GM19324 (cell line): Measurements from ENCODE around the gene ZNF646.

Experiments
- ATAC-seq: cut with Tn5 transposase; IDR thresholded peaks from one replicate; pipeline ENCODE4 v1.9.1; 2021; ENCODE audit warnings: mild to moderate bottlenecking, moderate library complexity; ENCODE audit not compliant: unreplicated experiment, low FRiP score

The ZNF646 gene

DNA sequence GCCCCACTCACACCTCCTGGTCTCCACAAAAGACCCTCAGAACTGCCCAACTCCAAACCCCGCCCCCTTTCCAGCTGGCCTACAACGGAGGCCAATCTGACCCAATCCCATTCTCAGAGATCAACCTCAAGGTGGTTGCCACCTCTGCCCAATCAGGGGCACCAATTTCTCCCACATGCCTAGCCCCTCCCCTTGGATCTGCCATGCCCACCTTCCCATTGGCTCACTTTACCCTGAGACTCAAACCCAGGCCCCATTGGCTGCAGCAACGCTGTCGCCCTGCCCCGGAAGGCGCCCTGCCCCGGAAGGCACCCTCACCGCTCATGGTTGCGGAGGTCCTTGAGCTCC, 10.8 kb upstream of the ZNF646 start:
- ATAC-seq, result no peak

- no peak for ATAC-seq
These were observed 10.2 kb upstream of the ZNF646 start for GRCh38 chr16:31063843-31064611.

DNA sequence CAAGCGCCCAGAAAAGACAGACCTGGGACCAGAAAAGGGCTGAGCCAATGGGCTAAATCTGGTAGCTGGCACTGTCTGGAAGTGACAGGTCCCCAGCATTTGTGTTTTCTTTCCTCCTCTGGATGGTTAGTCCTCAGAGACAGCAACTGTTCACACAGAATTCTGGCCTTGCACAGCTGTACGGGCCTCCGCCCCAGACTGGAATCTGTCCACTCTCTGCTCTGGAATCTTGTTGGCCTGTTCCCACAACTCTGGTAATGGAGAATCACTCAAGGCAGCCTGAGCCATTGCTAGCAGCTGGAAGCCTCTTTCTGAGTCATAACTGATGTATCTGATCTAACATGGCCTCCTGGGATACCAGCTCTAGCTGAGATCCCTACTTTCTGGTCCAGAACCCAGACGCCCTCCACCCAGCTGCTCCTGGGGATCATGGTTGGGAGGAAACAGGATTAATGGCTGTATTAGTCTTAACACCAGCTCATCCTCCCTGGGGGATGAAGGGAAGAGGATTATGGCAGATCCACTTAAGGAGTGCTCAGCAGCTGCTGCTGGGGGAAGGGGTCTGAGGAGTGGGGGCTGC, 9.2 kb upstream of the ZNF646 start:
- ATAC-seq, result no peak

- no peak for ATAC-seq
These were observed 6.9 kb upstream of the ZNF646 start for GRCh38 chr16:31067342-31067741.

DNA sequence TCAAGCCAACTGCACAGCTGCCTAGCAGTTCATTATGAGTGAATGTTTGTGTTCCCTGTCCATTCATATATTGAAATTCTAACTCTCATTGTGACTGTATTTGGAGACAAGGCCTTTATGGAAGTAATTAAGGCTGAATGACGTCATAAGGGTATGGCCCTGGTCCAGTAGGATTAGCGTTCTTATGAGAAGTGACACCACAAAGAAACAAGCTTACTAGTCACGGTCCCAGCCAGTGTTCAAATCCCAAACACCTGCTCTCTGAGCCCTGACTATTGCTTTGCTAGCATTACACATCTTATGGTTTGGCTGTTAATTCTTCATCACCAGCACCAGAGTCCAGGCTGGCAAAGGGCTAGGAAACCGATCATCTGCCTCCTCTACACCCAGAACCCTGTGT, 2.4 kb upstream of the ZNF646 start:
- no peak for ATAC-seq

GRCh38 chr16:31072540-31073141, 1.6 kb upstream of the ZNF646 start:
- ATAC-seq, result no peak

DNA sequence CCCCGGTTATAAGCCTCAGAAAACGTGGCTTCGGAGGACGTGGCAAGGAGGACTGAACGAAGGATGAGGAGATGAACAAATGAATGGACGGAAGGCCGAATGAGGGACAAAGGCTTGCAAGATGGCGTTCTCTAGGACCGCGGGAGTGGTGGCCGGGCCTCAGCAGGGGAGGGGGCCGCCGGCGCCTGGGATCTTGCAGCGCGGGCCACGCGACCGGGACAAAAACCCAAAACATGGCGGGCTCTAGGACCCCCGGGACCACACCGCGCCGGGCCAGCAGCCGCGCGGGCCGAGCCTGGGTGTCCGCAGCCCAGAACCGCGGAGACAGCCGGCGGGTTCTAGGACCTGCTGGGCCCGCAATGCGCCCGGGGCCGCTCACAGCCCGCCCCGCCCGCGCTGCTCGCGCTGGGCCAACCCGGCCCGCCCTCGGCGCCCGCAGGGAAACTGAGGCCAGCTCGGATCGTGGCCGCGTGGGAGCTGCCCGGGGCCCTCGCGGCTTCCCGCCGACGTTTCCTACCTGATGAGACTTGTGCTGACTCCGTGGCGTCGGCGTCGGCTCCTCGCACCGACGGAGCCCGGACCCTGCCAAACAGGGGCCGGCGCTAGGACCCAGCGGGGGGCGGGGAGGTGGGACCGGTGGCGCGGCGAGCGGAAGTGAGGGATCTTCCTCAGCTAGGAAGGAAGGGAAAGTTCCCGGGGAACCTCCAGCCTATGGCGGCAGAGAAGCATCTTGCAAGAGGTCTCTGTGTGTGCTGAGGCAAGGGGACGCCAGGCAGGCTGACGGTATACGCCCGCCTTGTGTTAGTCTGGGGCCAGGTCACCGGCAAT, 866 bp upstream of the ZNF646 start:
- peak; percentile 60 for ATAC-seq

- no peak for ATAC-seq
These were observed 577 bp downstream of the ZNF646 start for GRCh38 chr16:31074814-31075183.

- no peak for ATAC-seq
These were observed 2.1 kb downstream of the ZNF646 start for GRCh38 chr16:31076319-31076718.

DNA sequence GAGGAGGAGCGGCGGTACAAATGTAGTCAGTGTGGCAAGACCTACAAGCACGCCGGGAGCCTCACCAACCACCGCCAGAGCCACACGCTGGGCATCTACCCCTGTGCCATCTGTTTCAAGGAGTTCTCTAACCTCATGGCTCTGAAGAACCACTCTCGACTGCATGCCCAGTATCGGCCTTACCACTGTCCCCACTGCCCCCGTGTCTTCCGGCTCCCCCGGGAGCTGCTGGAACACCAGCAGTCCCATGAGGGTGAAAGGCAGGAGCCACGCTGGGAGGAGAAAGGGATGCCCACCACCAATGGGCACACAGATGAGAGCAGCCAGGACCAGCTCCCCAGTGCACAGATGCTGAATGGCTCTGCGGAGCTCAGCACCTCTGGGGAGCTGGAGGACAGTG, 2.8 kb downstream of the ZNF646 start:
- no peak for ATAC-seq

- ATAC-seq, result no peak
These were observed 3.6 kb downstream of the ZNF646 start for GRCh38 chr16:31077592-31078396.

- no peak for ATAC-seq
These were observed 4.5 kb downstream of the ZNF646 start for GRCh38 chr16:31078597-31079341.

GRCh38 chr16:31079342-31079944, 5.2 kb downstream of the ZNF646 start:
- ATAC-seq, result no peak

DNA sequence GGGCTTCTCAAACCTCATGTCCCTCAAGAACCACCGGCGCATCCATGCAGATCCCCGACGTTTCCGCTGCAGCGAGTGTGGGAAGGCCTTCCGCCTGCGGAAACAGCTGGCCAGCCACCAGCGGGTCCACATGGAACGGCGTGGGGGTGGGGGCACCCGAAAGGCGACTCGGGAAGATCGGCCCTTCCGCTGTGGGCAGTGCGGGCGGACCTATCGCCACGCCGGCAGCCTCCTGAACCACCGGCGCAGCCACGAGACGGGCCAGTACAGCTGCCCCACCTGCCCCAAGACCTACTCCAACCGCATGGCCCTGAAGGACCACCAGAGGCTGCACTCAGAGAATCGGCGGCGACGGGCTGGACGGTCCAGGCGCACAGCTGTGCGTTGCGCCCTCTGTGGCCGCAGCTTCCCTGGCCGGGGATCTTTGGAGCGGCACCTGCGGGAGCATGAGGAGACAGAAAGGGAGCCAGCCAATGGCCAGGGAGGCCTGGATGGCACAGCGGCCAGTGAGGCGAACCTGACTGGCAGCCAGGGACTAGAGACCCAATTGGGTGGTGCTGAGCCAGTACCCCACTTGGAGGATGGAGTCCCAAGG, 5.9 kb downstream of the ZNF646 start:
- no peak for ATAC-seq

DNA sequence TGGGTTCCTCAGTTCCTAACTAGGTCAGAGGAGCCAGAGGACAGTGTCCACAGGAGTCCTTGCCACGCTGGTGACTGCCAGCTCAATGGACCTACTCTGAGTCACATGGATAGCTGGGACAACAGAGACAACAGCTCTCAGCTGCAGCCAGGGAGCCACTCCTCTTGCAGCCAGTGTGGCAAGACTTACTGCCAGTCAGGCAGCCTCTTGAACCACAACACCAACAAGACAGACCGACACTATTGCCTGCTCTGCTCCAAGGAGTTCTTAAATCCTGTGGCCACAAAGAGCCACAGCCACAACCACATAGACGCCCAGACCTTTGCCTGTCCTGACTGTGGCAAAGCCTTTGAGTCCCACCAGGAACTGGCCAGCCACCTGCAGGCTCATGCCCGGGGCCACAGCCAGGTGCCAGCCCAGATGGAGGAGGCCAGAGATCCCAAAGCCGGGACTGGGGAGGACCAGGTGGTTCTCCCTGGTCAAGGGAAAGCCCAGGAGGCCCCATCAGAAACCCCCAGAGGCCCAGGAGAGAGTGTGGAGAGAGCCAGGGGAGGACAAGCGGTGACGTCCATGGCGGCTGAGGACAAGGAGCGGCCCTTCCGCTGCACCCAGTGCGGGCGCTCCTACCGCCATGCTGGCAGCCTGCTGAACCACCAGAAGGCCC, 6.7 kb downstream of the ZNF646 start:
- no peak for ATAC-seq

GRCh38 chr16:31081428-31082351, 7.5 kb downstream of the ZNF646 start:
- ATAC-seq, result no peak

DNA sequence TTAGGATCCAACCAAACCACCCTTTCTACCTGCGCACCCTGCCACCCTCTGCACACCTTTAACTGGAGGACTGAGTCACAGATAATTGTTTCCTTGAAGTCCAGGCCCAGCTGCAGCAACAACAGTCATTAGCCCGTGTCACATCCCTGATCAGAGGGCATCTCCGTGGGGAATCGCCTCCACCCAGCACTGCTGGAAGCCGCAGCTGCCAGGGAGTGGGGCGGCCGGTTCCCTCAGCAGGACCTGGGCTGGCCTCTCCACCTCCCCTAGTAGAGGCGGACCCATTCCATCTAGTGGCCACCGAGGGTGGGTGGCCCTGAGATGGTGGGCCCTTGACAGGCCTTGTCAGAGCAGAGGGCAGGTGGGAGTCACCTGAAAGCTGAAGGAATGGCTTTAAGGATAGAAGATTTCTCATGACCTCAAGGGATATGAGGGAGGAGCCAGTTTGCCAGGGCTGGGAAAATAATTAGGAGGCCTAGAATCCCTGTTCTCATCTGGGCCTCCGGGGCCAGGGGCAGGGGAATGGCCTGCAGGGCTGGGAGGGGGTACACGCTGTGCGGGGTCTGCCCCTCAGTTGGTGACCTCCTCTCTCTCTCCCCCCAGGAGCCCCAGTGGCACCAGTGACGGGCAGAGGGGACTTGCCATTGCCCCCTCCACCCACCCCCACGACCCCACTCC, 8.3 kb downstream of the ZNF646 start:
- ATAC-seq, result no peak
